GM19025 (cell line): Measurements from ENCODE around the gene TTLL10.

Experiments used
- ATAC-seq: cut with Tn5 transposase; IDR thresholded peaks from one replicate; pipeline ENCODE4 v1.9.1; 2021; ENCODE audit warnings: mild to moderate bottlenecking, low read depth, moderate library complexity; ENCODE audit not compliant: unreplicated experiment

TTLL10 gene

DNA sequence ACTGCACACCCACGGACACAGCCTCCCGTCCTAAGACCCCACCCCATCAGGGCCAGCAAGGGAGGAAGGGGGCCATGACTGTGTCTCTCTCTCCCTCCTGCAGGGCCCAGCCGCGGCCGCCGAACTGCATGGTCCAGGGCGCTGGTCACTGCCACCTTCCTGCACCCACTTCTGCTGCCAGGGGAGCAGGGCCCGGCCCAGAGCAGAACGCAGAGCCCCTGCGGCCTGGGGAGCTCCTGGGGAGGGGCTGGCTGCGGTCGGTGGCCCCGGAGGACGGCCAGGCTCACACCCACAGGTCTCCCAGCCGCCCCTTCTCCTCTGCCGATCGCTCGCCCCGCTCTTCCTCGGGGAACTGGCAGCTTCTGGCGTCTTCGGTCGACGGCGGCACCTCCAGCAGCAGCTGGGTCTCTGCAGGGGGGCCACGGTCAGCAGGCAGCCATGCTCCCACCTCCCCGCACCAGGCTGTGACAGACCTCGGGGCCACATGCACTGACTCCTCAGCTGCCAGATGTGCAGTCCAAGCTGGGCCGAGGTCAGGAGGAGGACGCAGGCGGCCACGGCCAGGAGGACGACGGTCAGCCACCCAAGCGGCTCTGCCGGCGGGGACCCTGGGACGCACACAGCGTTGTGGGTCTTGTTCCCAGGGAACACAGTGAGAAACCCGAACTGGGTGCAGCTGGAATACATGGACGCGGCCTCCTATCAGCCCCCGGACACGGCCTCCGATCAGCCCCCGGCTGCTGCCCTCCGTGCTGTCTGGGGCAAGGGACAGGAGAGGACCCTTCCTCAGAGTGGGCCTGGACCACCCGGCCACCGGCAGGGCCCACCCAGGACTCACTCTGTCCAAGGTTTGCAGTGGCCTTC is 30.1 kb downstream of the TTLL10 start:
- no peak for ATAC-seq

DNA sequence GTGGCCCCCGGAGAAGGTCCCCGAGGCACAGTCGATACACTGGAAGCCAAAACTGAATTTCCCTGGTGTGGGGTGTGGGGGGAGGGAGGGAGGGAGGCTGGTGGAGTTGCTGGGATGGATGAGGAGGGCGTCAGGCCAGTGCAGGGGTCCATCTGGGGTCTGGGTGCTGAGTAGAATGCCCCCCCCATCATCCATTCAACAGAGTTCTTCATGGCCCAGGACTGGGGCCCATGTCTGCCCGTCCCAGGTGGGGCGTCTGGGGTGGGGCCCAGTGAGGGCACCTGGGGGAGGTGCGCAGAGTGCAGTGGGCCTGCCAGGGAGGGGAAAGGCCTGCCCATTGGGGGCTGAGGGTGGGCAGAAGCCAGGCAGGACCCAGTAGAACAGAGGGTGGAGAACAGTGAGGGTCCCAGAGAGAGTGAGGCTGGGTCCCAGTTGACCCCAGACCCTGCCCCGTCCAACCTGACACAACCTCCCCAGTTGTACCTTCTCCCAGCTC is 30.8 kb downstream of the TTLL10 start:
- no peak for ATAC-seq

DNA sequence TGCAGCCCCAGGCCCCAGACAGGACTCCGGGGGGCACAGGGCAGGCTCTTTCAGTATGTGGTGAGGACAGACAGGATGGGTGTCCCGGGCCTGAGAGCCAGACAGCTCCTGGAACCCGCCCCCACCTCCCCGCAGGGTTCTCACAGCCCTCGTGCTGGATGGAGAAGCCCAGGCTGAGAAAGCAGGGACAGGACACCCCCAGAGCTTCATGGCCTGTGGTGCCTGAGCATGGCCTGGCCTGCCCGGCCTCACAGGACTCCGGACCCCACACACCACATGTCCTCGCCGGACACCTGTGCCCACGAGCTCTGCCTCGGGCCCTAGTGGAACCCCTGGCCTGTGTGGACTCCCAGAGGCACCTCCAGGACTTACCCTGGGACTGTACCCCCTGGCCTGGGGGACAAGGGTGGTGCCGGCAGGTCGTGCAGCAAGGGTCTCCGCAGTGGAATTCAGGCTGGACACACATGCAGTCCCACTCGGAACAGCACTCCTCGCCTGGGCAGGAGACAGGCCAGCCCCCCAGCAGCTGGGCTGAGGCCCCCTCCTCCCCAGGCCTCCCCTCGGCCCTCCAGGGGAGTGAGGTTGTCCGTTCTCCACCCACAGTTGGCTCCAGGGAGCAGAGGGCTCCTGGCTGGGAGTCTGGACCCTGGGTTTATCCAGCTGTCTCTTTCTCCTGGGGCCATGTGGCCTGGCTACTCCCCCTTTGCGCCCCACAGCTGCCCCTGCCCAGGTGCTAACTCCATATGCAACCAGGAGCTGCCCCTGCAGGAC is 31.5 kb downstream of the TTLL10 start:
- ATAC-seq, result no peak

DNA sequence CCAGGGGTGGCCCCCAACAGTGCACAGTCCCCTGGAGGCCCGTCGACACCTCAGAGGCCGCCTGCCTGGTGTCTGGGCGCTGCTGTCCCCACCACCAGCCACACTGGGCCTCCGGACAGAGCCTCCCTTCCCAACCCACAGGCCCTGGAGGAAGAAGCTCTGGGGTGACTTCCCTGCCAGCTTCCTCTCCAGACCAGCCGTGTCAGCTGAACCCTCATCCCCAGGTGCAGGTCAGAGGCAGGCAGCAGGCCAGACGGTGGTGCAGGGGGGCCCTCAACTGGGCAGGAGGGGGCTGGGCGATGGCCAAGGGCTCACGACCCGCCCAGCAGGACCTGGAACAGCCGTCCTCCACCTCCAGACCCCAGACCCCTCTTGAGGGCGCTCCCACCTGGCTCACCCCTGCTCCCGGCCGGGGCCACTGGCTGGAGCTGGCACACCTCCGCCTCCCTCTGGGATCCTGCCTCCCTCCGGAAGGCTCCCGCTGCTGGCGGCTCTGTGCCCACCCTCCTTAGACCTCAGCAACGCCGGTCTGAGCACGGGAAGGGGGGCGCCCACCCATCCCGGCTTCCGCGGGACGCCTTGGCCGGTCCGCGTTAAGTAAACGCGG is 32.2 kb downstream of the TTLL10 start:
- ATAC-seq, result no peak

DNA sequence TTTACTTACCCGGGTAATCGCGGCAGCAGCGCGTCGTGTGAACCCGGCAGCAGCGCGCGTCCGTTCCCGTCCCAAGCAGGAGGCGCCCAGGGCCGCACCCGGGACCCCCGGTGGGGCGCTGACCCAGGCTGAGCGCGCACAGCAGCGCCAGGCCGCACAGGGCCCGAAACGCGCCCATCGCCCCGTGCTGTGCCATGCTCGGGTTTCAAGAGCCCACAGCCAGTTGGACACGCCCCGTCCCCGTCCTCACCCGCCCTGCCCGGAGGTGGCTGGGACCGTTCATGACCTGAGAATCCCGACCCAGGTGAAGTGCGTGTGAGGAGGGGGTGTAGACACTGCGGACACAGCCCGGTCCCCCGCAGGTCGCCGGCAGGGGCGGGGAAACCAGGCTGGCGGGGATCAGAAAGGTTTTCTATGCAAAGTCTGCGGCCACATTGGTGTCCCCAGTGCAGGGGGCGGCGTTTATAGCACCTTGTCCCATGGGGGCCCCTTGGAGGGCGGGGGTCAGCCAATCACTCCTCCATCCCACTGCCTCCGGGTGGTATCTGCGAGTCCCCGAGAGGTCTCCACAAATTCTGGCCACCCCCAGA is 32.8 kb downstream of the TTLL10 start, which contains the start of gene TNFRSF18:
Gene TNFRSF18, minus strand, starts transcription at position 217 of the 590 bp plus-strand sequence. Its CDS starts 21 bp downstream, at position 196.
- ATAC-seq, result no peak

DNA sequence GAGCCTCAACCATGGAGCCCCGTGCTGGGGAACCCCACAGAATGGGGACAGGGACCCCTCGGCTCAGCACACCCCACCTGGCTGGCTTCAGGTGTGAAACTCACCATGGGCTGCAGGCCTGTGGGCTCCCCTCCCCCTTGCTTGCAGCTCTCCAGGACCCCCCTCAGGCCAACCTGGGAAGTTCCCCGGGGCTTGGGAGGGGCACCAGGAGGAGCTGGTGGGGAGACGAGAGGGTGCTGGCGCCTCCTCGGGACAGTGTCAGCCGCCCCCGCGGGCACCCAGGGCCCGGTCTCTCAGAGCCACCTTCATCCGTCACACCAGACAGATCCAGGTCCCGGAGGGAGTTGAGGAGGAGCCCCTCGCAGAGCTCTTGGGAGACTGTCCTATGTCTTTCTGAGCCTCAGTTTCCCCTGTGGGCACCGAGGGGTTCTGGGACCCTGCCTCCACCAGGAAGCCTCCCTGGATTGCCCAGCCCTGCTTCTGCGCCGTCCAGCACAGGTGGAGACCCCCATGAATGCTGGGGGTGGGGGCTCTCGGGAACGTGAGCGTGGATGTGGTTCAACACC is 33.4 kb downstream of the TTLL10 start:
- ATAC-seq, result no peak

DNA sequence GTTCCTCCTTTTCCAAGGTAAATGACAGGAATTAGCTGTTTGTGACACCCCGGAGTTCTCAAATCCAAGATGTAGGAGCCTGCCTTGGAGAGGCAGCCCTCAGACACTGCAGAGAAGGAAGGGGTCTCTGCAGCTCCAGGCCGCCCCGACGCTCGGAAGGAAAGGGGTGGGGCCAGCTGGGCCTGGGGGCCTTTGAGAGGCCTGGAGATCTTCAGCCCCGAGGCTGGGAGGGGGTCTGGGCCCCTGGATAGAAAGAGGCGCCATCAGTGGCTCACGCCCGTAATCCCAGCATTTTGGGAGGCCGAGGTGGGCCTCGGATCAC is 33.9 kb downstream of the TTLL10 start:
- no peak for ATAC-seq

DNA sequence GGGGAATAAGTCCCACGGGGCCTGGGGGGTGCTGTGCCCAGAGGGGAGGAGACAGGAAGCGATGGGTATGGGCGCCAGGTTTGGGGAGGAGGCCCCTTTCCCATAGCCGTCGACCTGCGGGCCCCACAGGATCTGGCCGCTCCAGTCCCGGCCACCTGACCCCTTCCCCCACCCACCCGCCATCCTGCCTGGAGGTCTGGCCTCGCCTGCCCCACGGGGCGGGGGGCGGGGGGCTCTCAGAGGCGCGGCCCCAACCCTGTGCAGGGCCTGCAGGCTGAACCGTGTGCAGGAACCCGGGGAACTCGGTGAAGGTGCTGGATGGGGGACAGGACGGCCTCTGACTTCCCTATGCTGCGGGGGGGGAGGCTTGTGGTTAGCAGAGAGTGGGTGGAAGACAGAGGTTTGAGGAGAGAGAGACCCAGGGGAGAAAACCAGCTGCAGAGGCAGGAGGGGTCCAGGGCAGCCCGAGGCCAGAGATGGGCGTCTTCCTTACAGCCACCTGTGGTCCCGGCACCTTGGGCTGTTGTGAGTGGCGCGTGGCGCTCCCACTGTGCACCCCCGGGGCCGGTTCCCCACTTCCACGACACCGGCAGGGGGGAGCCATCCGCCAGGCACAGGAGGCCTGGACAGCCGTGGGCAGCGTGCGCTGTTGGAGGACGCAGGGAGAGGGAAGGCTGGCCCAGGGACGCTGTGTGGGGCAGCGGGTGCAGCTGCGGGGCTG is 35.2 kb downstream of the TTLL10 start:
- no peak for ATAC-seq

DNA sequence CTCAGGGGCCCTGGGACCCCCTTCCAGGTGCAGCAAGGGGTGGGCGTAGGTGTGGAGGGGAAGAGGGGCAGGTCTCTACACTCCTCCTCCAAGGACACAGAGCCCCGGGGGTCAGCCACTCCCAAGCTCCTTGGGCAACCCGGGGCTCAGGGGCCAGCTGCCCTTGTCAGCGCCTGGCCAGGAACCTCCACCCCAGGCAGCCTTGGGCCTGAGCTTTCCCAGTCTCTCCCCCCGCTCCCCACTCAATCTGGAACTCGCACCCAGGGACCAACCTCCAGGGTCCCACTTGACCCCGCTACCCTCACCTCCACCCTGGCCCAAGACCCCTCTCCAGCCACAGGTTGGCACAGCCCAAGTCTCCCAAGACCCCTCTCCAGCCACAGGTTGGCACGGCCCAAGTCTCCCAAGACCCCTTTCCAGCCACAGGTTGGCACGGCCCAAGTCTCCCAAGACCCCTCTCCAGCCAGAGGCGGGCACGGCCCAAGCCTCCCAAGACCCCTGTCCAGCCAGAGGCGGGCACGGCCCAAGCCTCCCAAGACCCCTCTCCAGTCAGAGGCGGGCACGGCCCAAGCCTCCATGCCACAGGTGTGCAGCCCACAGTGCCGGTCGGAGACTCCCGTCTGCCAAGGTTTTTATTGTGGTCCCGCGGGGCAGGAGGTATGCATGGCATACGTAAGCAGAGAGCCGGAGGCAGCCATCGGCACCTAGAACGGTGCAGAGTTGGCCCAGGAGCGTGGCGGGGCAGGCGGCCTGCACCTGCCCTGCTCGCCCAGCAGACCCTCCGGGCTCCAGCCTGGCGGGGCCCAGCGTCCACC is 37.3 kb downstream of the TTLL10 start:
- ATAC-seq, result no peak

DNA sequence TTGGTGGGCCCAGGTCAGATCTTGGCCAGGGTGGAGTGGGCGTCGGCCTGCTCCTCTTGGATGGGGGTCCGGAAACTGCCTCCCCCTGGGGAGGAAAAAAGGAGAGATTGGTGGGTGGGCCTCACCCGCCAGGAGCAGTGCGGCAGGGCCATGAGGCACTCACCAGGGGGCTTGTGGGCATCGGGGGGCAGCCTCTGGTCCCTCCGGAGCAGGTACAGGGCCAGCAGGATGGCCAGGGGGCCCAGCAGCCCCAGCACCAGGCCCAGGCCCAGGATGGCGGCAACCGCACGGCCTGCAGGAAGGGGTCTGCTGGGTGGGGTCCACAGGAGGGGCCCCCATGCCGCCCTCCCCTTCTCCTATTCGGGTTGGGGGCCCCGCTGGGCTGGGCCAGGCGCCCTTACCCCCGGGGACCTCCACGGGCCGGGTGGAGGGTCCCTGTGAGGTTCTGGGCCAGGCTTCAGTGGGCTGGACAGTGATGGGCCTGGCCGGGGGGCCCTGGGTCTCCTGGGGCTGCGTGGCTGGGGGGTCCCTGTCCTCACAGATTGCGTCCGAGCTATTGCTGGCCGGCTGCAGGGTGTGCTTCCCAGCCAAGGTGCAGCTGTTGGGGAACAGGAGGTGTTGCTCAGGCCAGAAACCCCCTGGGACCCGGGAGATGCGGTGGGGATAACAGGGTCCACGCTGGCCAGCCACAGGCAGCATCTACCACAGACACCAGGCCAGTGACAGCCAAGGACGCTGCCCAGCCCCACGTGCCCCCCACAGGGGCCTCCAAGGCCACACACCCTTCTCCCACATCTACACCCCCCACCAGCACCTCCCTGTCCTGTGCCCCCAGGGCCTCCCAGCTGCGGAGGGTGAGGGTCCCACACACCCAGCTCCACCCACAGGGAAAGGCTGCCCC is 38.1 kb downstream of the TTLL10 start:
- ATAC-seq, result no peak

DNA sequence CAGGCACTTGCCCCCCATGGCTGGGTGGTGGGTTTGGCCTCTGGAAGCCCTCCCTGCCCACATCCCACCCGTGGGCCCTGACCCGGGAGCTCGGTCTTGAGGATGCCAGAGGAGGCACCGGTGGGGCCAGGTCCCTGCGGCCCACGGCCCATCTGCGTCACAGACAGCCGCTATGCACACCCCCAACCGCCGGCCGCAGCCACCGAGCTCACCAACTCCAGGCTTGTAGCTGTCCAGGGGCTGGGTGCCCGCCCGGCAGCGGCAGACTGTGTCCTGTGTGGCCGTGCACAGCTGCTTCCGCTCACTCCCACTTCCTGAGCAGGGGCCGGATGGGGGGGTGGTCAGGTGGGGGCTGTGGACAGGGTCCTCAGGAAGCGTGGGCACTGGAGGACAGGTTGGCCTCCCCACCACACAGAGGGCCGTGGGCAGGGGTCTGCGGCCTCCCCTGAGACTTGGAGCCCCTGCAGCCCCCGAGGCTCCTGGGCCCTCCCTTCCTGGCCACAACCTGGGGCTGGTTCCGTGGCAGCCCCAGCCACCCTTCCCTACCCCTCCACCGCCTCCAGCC is 39.2 kb downstream of the TTLL10 start:
- no peak for ATAC-seq

DNA sequence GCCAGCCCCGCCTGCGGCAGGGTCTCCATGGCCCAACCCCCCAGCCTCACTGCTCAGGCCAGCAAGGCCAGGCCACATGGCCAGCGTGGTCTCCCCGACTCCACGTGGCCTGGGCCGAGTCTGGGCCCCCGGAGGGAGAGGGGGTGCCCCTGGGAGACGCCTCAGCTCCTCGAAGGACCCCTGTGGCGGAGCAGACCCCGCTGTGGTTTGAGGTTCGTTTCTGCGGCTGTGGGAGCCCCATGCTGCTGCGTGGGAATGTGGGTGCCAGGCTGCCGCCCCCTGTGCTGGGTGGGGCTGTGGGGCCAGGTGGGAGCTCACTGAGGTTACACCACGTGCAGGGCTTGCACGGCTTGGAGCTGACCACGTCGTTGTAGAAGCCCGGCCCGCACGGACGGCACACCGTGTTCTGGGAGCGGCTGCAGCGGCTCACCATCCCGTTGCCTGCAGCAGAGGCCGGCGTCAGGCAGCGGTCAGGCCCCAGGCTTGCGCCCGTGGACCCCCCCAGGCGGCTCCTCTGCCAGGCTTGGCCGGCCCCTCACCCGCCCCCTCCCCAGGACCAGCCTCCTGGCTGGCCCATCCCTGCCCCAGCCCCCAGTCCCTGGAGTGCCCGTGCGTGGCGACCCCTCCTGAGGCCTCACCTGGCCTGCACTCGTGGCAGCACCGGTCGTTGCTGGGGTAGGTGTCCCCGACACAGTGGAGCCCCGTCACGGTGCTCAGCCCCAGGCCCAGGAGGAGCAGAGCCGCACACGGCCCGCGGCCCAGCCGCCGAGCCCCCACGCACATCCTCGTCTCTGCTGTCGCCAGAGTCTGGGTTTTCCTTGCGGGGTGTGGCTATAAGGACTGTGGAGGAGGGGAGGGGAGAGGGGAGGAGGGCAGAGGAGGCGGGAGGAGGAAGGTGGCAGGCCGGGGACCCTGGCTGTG is 39.9 kb downstream of the TTLL10 start, which contains the start of gene TNFRSF4:
Gene TNFRSF4, minus strand, starts transcription at position 809 of the 921 bp plus-strand sequence. Its CDS starts 26 bp downstream, at position 783.
- ATAC-seq, result no peak

DNA sequence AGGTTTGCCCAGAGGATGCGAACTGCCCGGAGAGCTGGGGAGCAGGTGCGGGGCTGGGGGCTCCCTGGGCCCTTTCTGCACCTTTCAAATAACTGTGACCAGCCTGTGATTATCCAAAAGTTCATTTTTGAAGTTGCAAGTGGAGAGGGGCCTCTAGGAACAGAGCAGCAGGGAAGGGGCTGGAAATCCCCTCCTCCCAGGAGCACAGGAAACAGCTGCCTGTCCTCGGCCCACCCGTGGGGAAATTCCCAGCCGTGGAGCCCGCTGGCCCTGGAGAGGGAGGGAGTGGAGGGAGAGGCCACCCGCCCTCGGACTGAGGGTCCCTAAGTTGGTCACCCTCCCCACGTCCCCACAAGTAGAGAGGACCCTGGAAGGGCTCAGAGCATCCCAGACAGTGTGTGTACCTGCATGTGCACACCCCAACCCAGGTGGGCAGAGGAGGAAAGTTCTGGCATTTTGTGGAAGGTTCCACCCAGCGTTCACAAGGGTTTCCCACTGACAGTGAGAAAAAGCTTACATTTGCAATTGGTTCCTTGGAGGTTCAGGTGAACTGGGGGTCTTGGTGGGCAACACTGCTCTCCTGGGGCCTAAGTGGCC is 41.5 kb downstream of the TTLL10 start:
- no peak for ATAC-seq

DNA sequence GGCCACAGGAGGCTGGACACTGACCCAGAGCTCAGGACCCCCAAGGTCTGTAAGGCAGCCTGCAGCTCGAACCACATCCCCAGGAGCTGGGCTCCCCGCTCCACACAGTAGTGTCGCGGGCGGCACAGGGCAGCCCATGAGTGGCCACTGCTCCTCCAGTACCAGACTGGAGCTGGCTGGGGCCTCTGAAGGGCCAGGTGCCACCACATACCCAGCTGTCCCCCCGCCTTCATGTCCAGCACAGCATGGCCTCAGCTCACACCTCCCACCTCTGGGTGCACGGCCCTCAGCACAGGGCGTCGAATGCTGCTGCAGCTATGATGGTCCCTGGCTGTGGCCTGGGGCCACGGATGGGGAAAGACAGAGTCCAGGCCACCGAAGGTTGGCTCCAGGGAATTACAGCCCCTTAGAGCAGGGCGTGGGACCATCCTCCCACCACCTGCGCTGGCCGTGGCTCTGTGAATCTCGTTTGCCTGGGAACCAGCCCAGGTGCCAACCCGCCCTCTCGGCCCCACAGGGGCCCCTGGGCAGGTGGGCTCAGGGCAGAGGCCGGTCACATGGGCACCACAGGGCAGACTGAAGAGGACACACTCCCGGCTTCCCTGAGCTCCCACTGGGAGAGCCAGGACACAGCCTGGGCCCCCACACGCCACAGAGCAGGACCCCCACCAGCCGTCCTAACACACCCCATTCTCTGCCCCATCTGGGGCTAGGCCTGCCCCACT is 42.4 kb downstream of the TTLL10 start:
- no peak for ATAC-seq

DNA sequence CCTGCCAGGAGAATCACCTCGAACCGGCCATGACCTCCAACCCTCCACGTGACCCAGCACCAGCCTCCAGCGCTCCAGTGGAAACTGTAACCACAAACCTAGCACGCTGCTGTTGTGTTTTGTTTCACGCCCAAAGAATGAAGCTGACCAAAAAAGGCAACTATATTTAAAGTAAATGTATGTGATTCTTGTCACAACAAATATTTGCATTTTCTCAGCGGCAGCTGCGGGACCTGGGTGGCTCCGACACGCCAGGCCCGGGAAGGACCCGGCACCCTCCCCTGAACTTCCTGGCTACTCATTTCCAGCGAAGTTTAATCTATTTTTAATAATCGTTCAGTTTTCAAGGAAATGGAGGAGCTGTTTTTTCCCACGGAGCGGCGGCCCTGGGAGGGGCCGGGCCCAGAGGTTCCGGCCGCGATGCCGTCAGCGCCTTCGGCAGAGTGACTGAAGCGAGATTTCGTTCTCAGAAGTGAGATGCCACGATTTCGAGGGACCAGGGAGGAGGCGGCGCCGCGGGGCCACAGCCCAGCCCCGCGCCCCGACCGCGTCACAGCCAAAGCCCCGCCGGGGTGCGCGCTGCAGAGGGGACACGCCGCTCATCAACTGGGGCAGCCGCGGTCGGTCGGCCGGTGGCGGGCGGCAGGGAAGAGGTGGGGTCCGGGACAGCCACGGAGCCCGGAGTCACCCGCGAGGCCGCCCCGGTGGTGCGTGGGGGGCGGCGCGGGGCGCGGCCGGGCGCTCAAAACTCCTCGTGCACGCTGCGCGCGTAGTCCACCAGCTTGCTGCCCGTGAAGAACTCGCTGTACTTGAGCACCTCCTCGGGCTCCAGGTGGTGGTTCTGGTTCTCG is 43.3 kb downstream of the TTLL10 start:
- no peak for ATAC-seq
